HepG2 (cell line): ENCODE results near the gene BRAF. TPM values are rescaled to one million over a fixed set of nuclear protein-coding genes. Genes with fewer than 3 reads are reported as not detected.

Experiments used
- ATAC-seq: fragments of 200-7000 bp; cut with Tn5 transposase; 3 replicates; pipeline ENCODE4 v1.9.1; 2020; ENCODE audit warnings: mild to moderate bottlenecking, moderate library complexity
- BruUV-seq: library from RNA; stranded (reverse); fragments of 400-500 nt; replicated peaks from 2 replicates; lab custom pipeline; 2021; lab: Mats Ljungman, UMichigan
- CTCF ChIA-PET: fragments of 300-600 bp; formaldehyde crosslinking; extraction: SDS; loops from one replicate; lab custom pipeline; 2021; ENCODE audit warnings: low total read pairs, inconsistent platforms, low intra/inter-chr PET ratio; lab: Yijun Ruan, JAX
- POLR2A ChIA-PET: fragments of 350-600 bp; sonication (Branson Sonifier 250); formaldehyde crosslinking; loops from one replicate; lab custom pipeline; 2020; ENCODE audit warnings: antibody characterized with exemption, inconsistent platforms; lab: Yijun Ruan, JAX
- DNase-seq: peaks from one replicate; pipeline ENCODE4 v3.0.0-alpha.2; 2015; ENCODE audit warnings: low spot score
- FAIRE-seq: peaks from 3 replicates; lab custom pipeline; 2011; peaks lifted over from hg19 to GRCh38; lab: Jason Lieb, UNC
- H2AFZ ChIP-seq: one replicate; pipeline ENCODE4 v1.6.1; 2011; ENCODE audit warnings: low read length, inconsistent platforms
- H3K27ac ChIP-seq: fragments of 300-600 bp; 3 replicates; pipeline ENCODE4 v1.8.0; 2011; ENCODE audit warnings: mixed run types, mild to moderate bottlenecking, mixed read lengths, low read length, inconsistent platforms; ENCODE audit not compliant: insufficient read depth; ENCODE audit errors: extremely low read length
- H3K27me3 ChIP-seq, 2 experiments: fragments of 200-600 bp in 1 of 2; 2 replicates in 1 of 2; 3 replicates in 1 of 2; pipeline versions ENCODE4 v1.6.0 to v1.8.0; 2011; ENCODE audit warnings: low read length in 2 of 2, mild to moderate bottlenecking in 2 of 2, moderate library complexity in 2 of 2, inconsistent platforms in 1 of 2; ENCODE audit not compliant: insufficient read depth in 2 of 2, control insufficient read depth in 1 of 2
- H3K36me3 ChIP-seq, 2 experiments: fragments of 200-600 bp in 1 of 2; replicated peaks in 1 of 2; 2 replicates in 1 of 2; 3 replicates in 1 of 2; pipeline versions ENCODE4 v1.5.1 to v1.8.0; 2011; ENCODE audit warnings: low read length in 2 of 2, inconsistent platforms in 1 of 2; ENCODE audit not compliant: insufficient read depth in 2 of 2, control insufficient read depth in 1 of 2
- H3K4me1 ChIP-seq: 2 replicates; pipeline ENCODE4 v1.5.1; 2012; ENCODE audit warnings: low read length, inconsistent platforms; ENCODE audit not compliant: insufficient read depth
- H3K4me2 ChIP-seq: 2 replicates; pipeline ENCODE4 v1.6.0; 2011; ENCODE audit warnings: low read depth, low read length, inconsistent platforms
- H3K4me3 ChIP-seq, 3 experiments: fragments of 200-600 bp in 1 of 3; sonication (generic), shearing (Covaris generic) in 1 of 3; replicated peaks in 1 of 3; 2 replicates each; pipeline ENCODE4 v1.5.1; 2011 to 2016; ENCODE audit warnings: low read length in 3 of 3, inconsistent platforms in 2 of 3, low read depth in 2 of 3, mild to moderate bottlenecking in 2 of 3, control low read depth in 1 of 3, mixed read lengths in 1 of 3; ENCODE audit not compliant: insufficient read depth in 1 of 3
- H3K79me2 ChIP-seq: one replicate; pipeline ENCODE4 v1.6.1; 2011; ENCODE audit warnings: low read length, inconsistent platforms; ENCODE audit not compliant: insufficient read depth
- H3K9ac ChIP-seq: 2 replicates; pipeline ENCODE4 v1.6.0; 2011; ENCODE audit warnings: mild to moderate bottlenecking, low read depth, low read length, inconsistent platforms; ENCODE audit not compliant: insufficient read depth
- H3K9me3 ChIP-seq: 2 replicates; pipeline ENCODE4 v1.5.1; 2012; ENCODE audit warnings: mild to moderate bottlenecking, low read length
- H4K20me1 ChIP-seq: 2 replicates; pipeline ENCODE4 v1.6.0; 2011; ENCODE audit warnings: inconsistent platforms, mild to moderate bottlenecking, low read length, moderate library complexity; ENCODE audit not compliant: insufficient read depth
- ADNP ChIP-seq: sonication (generic); formaldehyde crosslinking; IDR thresholded peaks from 2 replicates; pipeline ENCODE4 v1.4.0; 2020; ENCODE audit warnings: missing genetic modification reagents
- FOXM1 ChIP-seq: sonication (generic); formaldehyde crosslinking; IDR thresholded peaks from 2 replicates; pipeline ENCODE4 v1.5.0; 2020; ENCODE audit warnings: missing genetic modification reagents
- HDAC6 ChIP-seq: fragments of 200-600 bp; sonication (generic); IDR thresholded peaks from 2 replicates; pipeline ENCODE4 v1.7.0; 2017; ENCODE audit warnings: mild to moderate bottlenecking, antibody characterized with exemption, low read length, low read depth
- HMG20A ChIP-seq: IDR thresholded peaks from 2 replicates; pipeline ENCODE4 v1.6.1; 2016; ENCODE audit warnings: borderline replicate concordance
- MAFK ChIP-seq, 2 experiments: IDR thresholded peaks in 1 of 2; conservative IDR thresholded peaks in 1 of 2; 2 replicates each; pipeline ENCODE4 v1.6.1; 2011; ENCODE audit warnings: improper control_type of control experiment in 2 of 2, low read length in 2 of 2
- MATR3 ChIP-seq: sonication (generic); formaldehyde crosslinking; IDR thresholded peaks from 2 replicates; pipeline ENCODE4 v1.4.0; 2020; ENCODE audit warnings: missing genetic modification reagents
- MIXL1 ChIP-seq: IDR thresholded peaks from 2 replicates; pipeline ENCODE4 v1.6.1; 2016
- MYNN ChIP-seq: sonication (generic); formaldehyde crosslinking; IDR thresholded peaks from 2 replicates; pipeline ENCODE4 v1.4.0; 2020; ENCODE audit warnings: mild to moderate bottlenecking, low read depth, missing genetic modification reagents
- POGZ ChIP-seq: sonication (generic); formaldehyde crosslinking; IDR thresholded peaks from 2 replicates; pipeline ENCODE4 v1.4.0; 2020; ENCODE audit warnings: mild to moderate bottlenecking, missing genetic modification reagents
- POLR2AphosphoS2 ChIP-seq: IDR thresholded peaks from 2 replicates; pipeline ENCODE4 v1.6.1; 2011; ENCODE audit warnings: low read depth, low read length, improper control_type of control experiment
- ZNF143 ChIP-seq: sonication (generic); formaldehyde crosslinking; IDR thresholded peaks from 2 replicates; pipeline ENCODE4 v1.4.0; 2020; ENCODE audit warnings: missing genetic modification reagents
- ZNF567 ChIP-seq: sonication (generic); formaldehyde crosslinking; IDR thresholded peaks from 2 replicates; pipeline ENCODE4 v1.8.1; 2023; ENCODE audit warnings: mild to moderate bottlenecking, missing genetic modification reagents, borderline replicate concordance
- ZNF777 ChIP-seq: sonication (generic); formaldehyde crosslinking; IDR thresholded peaks from 2 replicates; pipeline ENCODE4 v1.4.0; 2020; ENCODE audit warnings: missing genetic modification reagents
- WGBS: methylation state at CpG from one replicate; pipeline ENCODE4 v1.1.6; 2017; ENCODE audit warnings: low lambda C conversion rate; 5-methylcytosine and 5-hydroxymethylcytosine counted together
- in situ Hi-C: cut with HindIII; loops from 2 replicates; pipeline ENCODE4 v1.10.0; 2017; ENCODE audit warnings: low pct_unique_long_range_greater_than_20kb; ENCODE audit not compliant: extremely low pct_ligation_motif_present
- intact Hi-C: fragments of 100-400 bp; cut with micrococcal nuclease; formaldehyde crosslinking; loops from one replicate; pipeline ENCODE4 v1.10.0; 2022; ENCODE audit not compliant: unreplicated experiment
- polyA plus RNA-seq, 8 experiments: library from polyadenylated mRNA; depleted of rRNA in 3 of 8; stranded (reverse) in 7 of 8; unstranded in 1 of 8; fragments of >200 nt; fragmentation: Illumina TruSeq in 4 of 8; extraction: Trizol in 4 of 8; gene quantifications; 2 replicates each; pipeline versions ENCODE4 v1.2.1 to v1.2.3, GENCODE V29; 2011 to 2016; ENCODE audit warnings: low read depth in 4 of 8, missing spikeins in 1 of 8, mixed read lengths in 1 of 8; ENCODE audit not compliant: insufficient read depth in 1 of 8
- total RNA-seq, 5 experiments: library from RNA; depleted of rRNA; stranded (reverse); fragments of >200 nt; fragmentation: Illumina TruSeq; extraction: Trizol; gene quantifications; 2 replicates each; pipeline ENCODE4 v1.2.3, GENCODE V29; 2016; ENCODE audit warnings: low read depth in 1 of 5
- TF ChIP-seq, protein P1 (sequence below): sonication (generic); formaldehyde crosslinking; IDR thresholded peaks from 2 replicates; pipeline ENCODE4 v1.8.1; 2023; ENCODE audit warnings: mild to moderate bottlenecking, missing genetic modification reagents
- TF ChIP-seq, protein P2 (sequence below): sonication (generic); formaldehyde crosslinking; IDR thresholded peaks from 2 replicates; pipeline ENCODE4 v1.5.0; 2020; ENCODE audit warnings: missing genetic modification reagents, mild to moderate bottlenecking, borderline replicate concordance
- TF ChIP-seq, protein P3 (sequence below): sonication (generic); formaldehyde crosslinking; IDR thresholded peaks from 2 replicates; pipeline ENCODE4 v1.4.0; 2020; ENCODE audit warnings: missing genetic modification reagents

BRAF gene
- total and polyA plus RNA-seq, 2 of the 13 experiments (the other 11 are each of a cell fraction or from before 2014, with no cell fraction given): 12.5 to 13.4 TPM

GRCh38 chr7:140723574-140723973 is 201.2 kb downstream of the BRAF start:
- no peaks in the 10 kb centered on the region for H3K4me1 ChIP-seq
- H3K4me2 ChIP-seq: no peak overlapping the region
- in situ Hi-C loops: no loop called here
- no peaks in the 10 kb centered on the region for H3K79me2 ChIP-seq
- H3K9ac ChIP-seq: no peak overlapping the region
- H3K27me3 ChIP-seq: no peaks in the 10 kb centered on the region
- no peak for ATAC-seq
- DNase-seq: no peak
- TF ChIP-seq POLR2AphosphoS2 (no peak), FOXM1 (CRISPR knock-in tag) (no peak), MIXL1 (CRISPR knock-in tag) (no peak), ZNF143 (CRISPR knock-in tag) (no peak), HMG20A (no peak), MATR3 (no peak), ZNF567 (CRISPR knock-in tag) (no peak)
- TF ChIP-seq, protein P1, sequence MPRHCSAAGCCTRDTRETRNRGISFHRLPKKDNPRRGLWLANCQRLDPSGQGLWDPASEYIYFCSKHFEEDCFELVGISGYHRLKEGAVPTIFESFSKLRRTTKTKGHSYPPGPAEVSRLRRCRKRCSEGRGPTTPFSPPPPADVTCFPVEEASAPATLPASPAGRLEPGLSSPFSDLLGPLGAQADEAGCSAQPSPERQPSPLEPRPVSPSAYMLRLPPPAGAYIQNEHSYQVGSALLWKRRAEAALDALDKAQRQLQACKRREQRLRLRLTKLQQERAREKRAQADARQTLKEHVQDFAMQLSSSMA (CRISPR knock-in tag): no peak
- TF ChIP-seq, all 625 proteins: peak for 0
- Histone ChIP-seq H3K9me3 (no peaks in the 10 kb centered on the region), H4K20me1 (no peaks in the 10 kb centered on the region), H3K36me3 (peaks cover 3 to 5% of the 10 kb centered on the region in 2 experiments; a peak in 3 of 5 replicates), H3K4me3 (no peak overlapping the region), H2AFZ (no peak overlapping the region), H3K27ac (no peak overlapping the region)
- no TSS peak for BruUV-seq
- WGBS: 90% methylated on average over 3 of the region's 3 CpGs
- no peak for FAIRE-seq
- ChIA-PET POLR2A (no interaction called here), CTCF (no interaction called here)
- intact Hi-C loops: no loop called here

DNA sequence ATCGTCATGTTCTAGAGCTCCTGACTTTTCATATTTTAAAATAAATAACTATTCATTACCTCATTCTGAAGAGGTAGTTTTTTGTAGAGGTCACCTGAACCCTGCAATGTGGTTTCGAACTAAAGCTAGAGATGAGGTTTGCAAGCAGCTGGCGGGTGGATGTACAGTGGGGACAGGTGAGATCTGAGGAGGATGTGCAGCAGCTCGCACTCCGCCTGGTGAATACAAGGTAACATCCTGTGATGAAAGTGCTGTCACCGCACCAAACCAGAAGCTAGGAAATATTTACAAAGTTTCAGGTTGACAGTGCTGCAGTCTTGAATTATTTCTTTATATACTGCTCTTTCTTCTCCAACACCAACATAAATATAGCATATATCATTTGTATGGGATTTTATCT is 201.7 kb downstream of the BRAF start:
- in situ Hi-C loops (no loop called here), intact Hi-C loops (no loop called here)
- Histone ChIP-seq H3K4me3 (no peak overlapping the region), H3K4me2 (no peak overlapping the region), H3K27ac (no peak overlapping the region), H2AFZ (no peak overlapping the region), H3K27me3 (no peaks in the 10 kb centered on the region), H3K4me1 (no peaks in the 10 kb centered on the region), H4K20me1 (no peaks in the 10 kb centered on the region), H3K79me2 (no peaks in the 10 kb centered on the region), H3K9ac (no peak overlapping the region), H3K9me3 (no peaks in the 10 kb centered on the region), H3K36me3 (peaks cover 3 to 5% of the 10 kb centered on the region in 2 experiments; a peak in 3 of 5 replicates)
- no TSS peak for BruUV-seq
- POLR2A ChIA-PET: no interaction called here
- DNase-seq: no peak
- ATAC-seq: no peak
- no peak for FAIRE-seq
- CTCF ChIA-PET: no interaction called here
- 96% methylated on average over 6 of the region's 6 CpGs for WGBS
- TF ChIP-seq MYNN (CRISPR knock-in tag) (no peak), ZNF777 (no peak), ADNP (CRISPR knock-in tag) (no peak), HDAC6 (no peak), POGZ (no peak), HMG20A (no peak), MAFK (conservative IDR thresholded peaks at IDR 0.05 in 1 of 2, IDR thresholded peaks at IDR 0.05 in 1 of 2; ENCODE audit: low read length in 2 of 2) (no peak)
- TF ChIP-seq, protein P2, sequence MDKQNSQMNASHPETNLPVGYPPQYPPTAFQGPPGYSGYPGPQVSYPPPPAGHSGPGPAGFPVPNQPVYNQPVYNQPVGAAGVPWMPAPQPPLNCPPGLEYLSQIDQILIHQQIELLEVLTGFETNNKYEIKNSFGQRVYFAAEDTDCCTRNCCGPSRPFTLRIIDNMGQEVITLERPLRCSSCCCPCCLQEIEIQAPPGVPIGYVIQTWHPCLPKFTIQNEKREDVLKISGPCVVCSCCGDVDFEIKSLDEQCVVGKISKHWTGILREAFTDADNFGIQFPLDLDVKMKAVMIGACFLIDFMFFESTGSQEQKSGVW (CRISPR knock-in tag): no peak
- TF ChIP-seq, protein P3, sequence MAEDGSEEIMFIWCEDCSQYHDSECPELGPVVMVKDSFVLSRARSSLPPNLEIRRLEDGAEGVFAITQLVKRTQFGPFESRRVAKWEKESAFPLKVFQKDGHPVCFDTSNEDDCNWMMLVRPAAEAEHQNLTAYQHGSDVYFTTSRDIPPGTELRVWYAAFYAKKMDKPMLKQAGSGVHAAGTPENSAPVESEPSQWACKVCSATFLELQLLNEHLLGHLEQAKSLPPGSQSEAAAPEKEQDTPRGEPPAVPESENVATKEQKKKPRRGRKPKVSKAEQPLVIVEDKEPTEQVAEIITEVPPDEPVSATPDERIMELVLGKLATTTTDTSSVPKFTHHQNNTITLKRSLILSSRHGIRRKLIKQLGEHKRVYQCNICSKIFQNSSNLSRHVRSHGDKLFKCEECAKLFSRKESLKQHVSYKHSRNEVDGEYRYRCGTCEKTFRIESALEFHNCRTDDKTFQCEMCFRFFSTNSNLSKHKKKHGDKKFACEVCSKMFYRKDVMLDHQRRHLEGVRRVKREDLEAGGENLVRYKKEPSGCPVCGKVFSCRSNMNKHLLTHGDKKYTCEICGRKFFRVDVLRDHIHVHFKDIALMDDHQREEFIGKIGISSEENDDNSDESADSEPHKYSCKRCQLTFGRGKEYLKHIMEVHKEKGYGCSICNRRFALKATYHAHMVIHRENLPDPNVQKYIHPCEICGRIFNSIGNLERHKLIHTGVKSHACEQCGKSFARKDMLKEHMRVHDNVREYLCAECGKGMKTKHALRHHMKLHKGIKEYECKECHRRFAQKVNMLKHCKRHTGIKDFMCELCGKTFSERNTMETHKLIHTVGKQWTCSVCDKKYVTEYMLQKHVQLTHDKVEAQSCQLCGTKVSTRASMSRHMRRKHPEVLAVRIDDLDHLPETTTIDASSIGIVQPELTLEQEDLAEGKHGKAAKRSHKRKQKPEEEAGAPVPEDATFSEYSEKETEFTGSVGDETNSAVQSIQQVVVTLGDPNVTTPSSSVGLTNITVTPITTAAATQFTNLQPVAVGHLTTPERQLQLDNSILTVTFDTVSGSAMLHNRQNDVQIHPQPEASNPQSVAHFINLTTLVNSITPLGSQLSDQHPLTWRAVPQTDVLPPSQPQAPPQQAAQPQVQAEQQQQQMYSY (CRISPR knock-in tag): no peak
